ENCODE measurements around the gene TMEM94. TPM values are rescaled to one million over a fixed set of nuclear protein-coding genes. Genes with fewer than 3 reads are reported as not detected.

TMEM94 gene
- total RNA-seq, 1 experiment from 2014 or later, result 22.8 TPM

DNA sequence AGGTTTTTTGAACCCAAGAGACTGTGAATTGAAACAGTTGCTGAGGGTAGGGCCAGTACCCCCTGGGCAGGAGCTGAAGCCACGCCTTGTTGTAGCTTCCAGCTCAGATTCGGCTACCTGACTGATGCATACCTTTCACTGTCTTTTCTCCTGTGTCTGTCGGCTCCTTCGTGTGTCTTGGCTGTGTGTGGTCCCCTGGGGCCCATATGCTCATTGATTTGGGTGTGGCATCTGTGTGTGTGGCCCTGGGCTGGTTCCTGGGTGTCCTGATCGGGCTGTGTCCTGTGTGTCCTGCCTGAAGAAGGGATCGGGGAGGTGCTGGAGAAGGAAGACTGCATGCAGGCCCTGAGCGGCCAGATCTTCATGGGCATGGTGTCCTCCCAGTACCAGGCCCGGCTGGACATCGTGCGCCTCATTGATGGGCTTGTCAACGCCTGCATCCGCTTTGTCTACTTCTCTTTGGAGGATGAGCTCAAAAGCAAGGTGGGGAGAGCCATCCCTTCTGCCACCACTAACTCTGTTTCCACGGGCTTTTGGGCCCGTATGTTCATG lies 38.0 kb downstream of the TMEM94 start:
- no peak for DNase-seq (ENCODE audit: low read depth)

DNA sequence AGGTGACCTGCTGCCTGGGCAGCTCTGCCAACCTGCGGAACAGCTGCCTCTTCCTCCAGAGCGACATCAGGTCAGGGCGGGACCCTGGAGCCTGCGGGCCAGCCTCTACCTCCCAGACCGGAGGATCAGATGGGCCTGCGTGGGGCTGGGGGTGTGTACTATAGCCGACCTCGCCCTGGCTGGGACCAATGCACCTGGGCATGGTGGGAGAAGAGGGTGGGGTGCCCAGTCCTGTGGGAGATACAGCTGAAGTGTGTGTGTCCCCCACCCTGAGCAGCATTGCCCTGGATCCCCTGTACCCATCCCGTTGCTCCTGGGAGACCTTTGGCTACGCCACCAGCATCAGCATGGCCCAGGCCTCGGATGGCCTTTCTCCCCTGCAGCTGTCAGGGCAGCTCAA lies 39.6 kb downstream of the TMEM94 start:
- DNase-seq (ENCODE audit: low read depth), result no peak

DNA sequence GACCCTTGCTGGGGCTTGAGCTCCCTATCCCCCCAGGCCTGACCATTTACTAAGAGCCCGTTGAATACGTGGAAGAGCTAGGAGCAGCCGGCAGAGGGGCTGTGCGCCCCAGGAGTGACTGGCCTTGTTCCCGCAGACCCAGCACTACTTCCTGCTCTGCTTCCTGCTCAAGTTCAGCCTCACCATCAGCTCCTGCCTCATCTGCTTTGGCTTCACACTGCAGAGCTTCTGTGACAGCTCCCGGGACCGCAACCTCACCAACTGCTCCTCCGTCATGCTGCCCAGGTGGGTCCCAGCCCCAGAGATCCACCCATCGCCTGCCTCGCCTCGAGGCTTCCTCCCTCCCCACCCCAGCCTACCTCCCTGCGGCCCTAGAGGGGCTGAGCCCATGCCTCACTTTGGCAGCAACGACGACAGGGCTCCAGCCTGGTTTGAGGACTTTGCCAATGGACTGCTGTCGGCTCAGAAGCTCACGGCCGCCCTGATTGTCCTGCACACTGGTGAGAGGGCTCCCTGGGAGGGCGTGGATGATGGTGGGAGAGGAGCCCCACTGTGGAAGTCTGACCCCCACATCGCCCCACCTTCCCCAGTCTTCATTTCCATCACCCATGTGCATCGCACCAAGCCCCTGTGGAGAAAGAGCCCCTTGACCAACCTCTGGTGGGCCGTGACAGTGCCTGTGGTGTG lies 41.7 kb downstream of the TMEM94 start:
- no peak for DNase-seq (ENCODE audit: low read depth)

DNA sequence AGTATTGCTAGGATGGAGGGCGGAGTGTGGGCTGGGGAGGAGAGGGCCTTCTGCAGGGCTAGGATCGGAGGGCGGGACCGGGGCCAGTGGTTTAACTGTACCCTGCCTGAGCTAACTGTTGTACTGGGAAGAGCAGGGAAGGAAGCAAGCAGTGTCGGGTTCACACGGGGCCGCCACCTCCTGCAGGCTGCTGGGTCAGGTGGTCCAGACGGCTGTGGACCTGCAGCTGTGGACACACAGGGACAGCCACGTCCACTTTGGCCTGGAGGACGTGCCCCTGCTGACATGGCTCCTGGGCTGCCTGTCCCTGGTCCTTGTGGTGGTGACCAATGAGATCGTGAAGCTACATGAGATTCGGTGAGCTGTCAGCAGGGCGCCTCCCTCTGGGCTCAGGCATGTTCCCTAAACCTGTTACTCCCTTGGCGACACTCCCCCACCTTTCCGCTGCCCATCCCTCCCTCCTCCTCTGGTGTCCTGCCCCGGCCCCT lies 42.3 kb downstream of the TMEM94 start:
- no peak for DNase-seq (ENCODE audit: low read depth)

DNA sequence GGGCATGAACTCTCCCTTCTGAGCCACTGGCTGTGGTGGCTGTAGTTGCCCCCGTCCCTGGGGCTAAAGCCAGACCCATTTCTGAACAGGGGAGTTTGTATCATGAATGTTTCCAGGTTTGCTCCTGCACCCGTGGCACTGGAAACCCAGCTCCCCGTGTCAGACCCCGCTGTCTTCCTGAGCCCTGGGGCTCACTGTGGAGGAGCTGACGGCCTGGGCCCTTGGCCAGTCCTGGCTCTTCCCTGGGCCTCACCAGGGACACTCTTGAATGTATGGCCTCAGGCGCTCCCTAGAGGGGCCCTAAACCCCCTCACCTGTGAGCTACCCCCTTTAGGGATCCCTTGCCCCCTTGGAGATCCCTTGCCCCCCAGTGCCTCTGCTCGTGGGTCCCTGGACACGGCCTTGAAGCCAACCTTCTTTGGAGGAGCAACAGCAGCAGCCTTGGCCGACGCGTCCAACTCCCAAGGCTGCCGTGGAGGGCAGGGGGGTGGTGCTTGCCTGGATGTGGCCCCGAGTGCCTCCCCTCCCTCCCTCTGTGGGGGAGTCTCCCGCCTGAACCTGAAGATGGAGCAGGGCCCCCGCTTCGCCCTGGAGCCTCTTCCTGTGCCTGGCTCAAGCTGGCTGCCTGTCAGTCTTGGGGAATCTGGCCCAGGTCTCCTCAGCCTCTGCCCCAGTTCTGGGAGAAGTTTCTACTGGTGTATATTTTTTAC lies 43.0 kb downstream of the TMEM94 start:
- DNase-seq (ENCODE audit: low read depth), result no peak

DNA sequence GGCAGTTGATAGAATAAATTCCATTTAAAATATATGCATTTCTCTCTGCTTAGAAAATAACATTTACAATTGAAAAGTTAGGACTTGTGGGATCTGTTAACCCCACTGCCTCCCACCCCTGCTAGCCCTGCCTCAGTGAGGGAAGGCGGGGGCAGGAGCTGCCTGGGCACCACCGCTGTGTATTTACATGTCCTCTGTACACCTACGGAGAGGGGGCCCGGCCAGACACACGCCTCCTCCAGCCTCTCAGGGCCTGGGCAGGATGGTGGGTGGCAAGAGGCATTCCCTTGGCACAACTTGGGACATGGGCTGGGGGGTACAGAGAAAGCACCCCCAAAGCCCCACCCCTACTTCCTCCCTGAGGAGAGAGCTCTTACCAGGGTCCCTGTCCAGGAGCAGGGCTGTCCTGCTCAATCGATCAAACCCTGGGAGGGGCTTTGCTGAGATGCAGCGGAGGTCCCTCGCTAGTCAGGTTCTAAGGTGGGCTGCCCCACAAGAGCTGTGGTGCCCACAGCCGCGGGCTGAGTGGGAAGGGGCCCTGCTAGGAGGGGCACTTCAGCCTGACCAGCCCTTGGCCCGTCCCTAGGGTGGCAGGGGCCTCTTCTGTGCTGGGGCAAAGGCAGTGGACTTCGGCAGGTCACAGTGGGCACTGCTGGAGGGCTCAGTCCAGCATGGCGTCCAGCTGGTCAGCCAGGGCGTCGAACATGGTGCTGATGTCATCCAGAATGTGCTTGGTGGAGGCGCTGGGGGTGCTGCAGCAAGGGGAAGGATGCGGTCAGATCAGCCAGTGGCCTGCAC lies 44.2 kb downstream of the TMEM94 start:
- no peak for DNase-seq (ENCODE audit: low read depth)

DNA sequence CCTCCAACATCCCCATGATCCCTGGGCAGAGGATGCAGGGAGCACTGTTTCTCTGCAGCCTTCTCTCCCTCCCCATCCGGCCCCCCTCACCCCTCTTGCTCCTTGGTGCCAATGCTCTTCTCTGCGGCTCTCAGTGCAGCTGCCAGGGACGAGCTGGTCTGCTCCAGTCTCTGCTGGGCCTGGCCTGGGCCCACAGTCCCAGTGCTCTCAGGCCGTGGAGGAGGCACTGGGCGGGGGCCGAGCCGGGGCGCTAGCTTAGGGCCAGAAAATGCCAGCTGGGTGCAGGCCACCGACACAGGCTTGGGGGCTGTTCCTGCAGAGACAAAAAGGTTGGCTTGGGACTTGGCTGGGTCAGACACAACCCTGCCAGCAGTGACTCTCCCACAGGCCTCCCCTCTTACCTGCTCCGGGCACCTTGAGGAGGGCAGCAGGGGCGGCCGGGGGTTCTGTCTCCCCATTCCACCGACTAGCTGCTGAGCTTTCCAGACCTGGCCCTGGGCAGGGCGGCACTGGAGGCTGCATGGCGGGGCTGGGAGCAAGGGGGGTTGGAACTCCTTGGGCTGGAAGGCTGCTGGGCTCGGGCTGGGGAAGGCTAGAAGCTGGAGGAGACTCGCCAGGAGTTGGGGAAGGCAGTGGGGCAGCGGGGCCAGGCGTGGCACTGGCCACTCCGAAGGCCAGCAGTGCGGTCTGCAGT lies 45.1 kb downstream of the TMEM94 start:
- DNase-seq (ENCODE audit: low read depth), result no peak

DNA sequence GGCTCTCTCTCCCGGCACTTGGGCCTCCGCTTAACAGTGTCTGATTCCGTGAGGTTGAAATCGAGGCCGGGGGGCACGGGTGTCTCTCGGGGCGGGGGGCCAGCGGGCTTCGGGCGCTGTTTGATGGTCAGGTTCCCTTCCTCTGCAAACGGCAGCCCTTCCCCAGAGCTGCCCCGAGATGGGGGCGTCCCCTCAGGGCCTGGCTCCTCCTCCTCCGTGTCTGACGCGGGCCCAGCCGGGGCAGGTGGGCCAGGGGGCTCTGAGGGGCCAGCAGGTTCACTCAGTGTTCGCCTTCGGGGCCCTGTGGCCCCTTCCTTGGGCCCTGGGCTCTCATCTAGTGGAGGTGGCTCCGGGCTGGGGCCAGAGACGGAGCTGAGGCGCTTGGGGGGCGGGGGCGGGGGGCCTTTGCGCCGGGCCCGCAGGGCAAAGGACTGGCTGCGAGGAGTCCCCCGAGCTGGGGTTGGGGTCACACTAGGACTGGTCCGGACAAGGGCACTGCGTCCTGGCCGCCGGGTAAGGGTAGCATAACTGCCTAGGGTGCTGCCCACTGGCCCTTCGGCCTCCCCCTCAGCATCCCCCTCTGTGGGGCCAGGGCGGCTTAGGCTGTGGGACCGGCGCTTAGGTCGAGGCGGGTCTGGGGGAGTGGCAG lies 45.8 kb downstream of the TMEM94 start:
- no peak for DNase-seq (ENCODE audit: low read depth)

DNA sequence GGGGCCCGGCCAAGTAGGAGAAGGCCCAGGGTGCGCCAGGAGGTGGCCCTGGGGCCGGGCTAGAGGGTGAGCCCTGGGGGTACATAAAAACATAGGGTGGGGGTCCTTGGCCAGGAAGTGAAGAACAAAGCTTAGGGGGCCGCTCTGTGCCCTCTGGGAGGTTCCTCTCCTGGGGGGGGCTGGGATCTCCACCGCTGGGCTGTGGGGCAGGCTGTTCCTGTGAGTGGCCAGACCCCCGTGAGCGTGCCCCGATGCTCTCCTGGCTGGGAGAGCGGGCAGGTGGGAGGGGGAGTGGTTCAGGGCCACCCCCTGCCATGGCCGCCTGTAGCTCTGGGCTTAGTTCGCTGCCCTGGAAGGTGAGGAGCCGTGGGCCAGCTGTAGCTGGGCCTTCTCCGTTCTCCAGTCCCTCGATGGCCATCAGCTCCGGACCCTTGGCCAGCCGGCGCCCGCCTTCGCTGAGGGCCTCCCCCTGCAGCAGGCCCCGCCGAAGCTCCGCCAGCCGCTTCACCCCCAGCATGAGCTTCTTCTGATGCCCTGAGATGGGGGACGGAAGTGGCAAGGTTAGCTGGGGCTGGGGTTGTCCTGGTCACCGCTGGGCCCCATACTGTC lies 46.4 kb downstream of the TMEM94 start:
- DNase-seq (ENCODE audit: low read depth), result no peak

DNA sequence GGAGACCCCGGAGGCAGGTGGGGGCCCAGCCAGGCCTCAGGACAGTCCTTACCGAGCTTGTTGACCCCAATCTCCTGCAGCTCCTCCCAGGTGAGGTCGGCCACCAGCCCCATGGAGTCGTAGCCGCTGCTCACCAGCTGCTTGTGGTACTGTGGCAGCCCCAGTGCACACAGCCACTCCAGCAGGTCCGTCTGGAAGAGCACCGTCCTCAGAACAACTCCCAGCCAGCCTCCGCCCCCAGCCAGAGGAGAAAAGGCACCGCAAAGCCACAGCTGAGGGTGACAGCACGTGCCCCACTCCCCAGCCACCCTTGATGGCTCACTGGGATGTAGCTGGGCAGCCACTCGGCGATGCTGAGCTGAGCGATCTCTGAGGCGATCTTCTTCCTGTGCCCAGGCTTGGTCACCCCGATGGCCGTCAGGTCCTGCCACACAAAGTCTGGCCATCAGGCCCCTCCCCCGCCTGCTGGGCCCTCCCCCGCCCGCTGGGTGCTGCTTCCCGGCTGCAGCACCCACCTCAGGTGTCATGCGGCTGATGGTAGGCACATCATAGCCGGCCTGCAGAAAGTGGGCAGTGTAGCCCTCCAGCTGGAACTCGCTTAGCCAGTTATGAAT lies 47.0 kb downstream of the TMEM94 start:
- DNase-seq (ENCODE audit: low read depth), result no peak

DNA sequence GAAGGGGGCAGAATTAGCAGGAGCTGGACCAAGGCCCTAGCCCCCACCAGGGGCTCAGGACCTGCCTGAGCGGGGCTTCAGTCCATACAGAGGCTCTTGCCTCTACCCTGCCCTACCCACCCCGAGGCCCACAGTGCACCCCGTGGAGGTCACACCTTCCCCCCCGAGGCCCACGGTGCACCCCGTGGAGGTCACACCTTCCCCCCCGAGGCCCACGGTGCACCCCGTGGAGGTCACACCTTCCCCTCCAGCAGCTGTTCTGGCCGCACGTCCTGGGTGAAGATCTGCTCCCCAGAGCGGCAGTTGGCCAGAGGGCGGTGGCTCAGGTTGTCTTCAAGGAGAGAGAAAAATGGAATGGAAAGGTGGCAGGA lies 47.5 kb downstream of the TMEM94 start:
- DNase-seq (ENCODE audit: low read depth), result no peak

DNA sequence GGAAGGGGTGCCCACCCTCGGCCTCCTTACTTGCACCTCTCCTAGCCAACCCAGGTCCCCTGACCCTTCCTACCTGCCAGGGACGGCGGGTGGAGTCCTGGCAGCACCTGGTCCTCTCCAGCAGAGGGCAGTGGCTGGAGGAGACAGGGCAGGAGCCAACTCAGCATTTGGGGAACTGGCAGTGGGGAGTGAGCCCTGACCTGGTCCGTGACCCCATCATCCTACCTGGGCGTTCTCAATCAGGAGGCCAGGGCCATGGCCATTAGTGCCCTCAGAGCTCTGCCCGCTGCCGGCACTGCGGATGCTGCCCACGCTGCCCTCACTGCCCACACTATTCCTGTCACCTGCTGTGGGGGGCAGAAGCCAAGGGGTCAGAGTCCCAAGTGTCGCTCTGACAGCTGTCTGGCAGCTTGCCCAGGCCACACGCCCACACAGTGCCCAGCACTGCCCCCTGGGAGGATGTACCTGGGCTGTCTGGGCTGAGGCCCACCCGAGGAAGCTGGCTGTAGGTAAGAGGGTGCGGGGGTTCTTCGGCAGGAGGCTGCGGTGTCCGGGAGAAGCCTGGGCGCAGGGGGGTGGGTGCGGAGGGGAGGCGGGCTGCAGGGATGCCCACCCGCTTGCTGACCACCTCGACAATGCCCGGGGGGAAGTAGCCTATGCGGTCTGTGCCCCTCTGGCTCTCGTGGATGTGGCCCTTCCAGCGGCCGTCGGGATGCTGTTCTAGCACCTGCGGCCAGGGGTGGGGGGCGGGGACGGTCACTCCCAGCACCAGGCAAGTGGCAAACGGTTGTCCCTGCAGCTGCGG lies 48.1 kb downstream of the TMEM94 start:
- DNase-seq (ENCODE audit: low read depth), result no peak

DNA sequence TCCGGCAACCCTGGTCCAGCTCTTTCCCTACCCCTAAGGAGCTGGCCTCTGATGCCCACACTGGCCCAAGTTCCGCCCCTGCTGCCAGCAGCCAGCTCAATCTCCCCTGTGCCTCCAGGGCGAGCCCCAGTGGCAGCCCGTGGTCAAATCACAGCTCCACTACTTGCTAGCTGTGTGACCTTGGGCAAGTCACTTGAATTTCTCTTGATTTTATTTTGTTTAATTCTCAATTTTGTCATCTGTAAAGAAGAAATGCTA lies 48.6 kb downstream of the TMEM94 start:
- no peak for DNase-seq (ENCODE audit: low read depth)

DNA sequence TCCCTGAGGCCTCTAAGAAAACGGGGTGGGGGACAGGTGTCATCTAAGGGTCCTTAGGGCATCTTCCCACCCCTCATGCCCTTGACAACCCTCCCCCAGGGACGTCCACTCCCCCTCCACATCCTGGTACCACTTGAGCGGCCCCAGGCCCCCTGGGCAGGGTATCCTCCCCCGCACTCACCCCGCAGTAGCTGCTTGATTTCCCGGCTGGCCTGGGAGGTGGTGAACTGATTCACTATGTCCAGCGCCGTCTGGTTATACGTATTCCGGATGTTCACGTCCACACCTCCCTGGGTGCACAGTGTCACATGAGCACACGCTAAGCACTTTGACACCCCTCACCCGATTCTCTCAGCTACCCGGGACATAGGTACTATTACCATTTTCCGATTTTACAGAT lies 49.2 kb downstream of the TMEM94 start:
- no peak for DNase-seq (ENCODE audit: low read depth)

DNA sequence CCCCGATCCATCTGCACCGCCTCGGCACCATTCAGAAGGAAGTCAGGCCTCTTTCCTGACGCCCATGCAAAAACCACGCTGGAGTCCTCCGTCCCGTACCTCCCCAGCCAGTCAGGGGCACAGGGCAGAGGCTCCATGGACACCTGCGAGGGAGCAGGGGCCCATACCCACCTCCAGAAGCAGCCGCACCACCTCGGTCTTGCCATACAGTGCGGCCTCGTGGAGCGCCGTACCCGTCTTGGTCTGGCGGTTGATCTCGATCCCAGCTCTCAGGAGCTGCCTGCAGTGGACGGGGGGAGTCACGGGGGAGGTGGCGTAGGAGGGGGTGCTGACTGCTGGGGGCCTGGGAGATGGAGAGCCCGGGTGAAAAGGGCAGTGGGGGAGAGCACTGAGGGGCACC lies 49.7 kb downstream of the TMEM94 start:
- no peak for DNase-seq (ENCODE audit: low read depth)

DNA sequence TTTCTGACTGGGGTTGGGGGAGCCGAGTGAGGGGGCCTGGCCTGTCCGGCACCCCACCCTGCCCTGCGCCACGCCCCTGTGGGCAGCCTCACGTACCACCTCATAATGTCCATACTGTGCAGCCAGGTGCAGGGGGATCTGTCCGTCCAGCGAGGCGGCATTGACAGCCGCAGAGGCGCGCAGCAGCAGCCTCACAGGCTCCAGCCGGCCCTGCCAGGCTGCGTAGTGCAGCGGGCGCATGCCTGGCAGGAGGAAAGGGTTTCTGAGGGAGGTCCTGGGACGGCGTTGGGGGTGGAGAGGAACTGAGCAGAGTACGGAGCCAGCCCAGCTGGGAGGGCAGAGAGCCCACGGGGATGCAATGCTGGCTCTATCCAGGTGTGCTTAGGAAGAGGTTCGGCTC lies 50.5 kb downstream of the TMEM94 start:
- DNase-seq (ENCODE audit: low read depth), result no peak

DNA sequence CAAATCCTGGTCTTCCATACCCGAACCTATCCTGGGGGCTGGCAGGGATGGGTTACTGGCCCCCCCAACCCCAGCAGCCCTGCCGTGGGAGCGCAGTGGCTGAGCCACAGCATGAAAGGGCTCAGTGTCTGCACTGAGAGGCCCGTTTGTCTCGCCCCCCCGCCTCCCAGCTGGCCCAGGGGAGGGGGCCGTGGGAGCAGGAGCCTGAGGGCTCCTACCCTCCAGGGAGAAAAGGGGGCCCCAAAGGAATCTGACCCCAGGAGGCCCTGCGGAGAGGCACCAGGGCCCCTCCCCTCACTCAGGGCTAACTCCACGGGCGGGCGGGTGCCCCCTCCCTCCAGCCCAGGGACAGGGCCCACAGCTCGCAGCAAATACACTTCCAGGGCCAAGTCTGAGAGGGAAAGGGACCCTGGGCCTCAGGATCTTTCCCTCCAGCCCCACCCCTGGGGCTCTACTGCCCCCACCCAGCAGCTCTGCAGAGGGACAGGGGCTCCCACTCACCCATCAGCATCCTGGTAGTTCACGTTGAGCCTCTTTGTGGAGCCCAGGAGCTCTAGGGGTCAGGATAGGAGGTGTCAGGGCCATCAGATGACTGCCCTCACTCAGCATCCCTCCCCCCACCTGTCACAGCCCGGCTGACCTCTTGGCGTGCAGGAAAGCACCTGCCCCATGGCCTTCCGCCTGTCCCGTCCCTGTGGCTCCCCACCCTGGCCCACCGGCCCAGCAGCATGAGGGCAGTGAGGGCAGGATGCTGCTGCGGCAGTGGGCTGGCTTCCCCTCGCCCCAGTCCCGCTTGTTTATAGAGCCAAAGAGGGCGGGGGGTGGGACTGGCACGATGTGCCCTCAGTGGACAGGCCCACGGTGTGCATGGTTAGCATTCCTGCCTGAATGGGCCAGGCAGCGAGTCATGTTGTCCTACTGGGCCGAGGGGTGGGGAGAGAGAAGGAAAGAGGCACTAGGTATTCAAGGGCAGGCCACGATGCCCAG lies 51.6 kb downstream of the TMEM94 start:
- no peak for DNase-seq (ENCODE audit: low read depth)

DNA sequence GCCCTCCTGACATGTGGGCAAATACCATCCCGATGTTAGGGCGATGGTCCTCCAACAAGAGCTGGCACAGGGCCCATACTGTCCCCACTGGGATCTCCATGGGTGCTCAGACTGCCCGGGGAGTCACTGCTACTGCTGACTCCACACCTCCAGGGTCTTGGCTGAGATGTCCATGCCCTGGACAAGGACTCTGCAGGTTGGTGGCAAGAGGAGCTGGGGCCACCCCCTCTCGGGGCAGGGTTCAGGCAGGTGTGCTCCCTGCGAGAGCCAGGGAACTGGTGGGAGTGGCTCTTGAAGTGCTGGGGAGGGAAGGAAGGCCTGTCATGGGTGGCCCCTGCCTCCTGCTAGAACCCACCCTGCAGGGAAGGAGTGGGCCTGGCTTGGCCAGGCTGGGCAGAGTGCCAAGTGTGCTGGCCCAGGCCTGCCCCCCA lies 52.5 kb downstream of the TMEM94 start:
- DNase-seq (ENCODE audit: low read depth), result no peak

Measured in HT1080 (cell line).